ENCODE data around the gene KRT33A.

GRCh38 chr17:41351177-41351576 is 549 bp upstream of the KRT33A start:
- TF ChIP-seq TAF1 (IDR thresholded peaks at IDR 0.05; ENCODE audit: low read depth, low read length) (no peak), POLR2A (IDR thresholded peaks at IDR 0.05; ENCODE audit: low read depth, low read length) (no peak), POLR2AphosphoS5 (IDR thresholded peaks at IDR 0.05; ENCODE audit: low read depth, low read length) (no peak), SPI1 (IDR thresholded peaks at IDR 0.05; ENCODE audit: low read depth, low read length) (no peak)

Data from GM12891 (cell line).